ENCODE measurements around the gene VMAC. TPM values are rescaled to one million over a fixed set of nuclear protein-coding genes. Genes with fewer than 3 reads are reported as not detected.

VMAC gene
- polyA plus RNA-seq, 1 donor (not counting 4 experiments of a cell fraction or from before 2014, with no cell fraction given) = 2.2 TPM

GRCh38 chr19:5914946-5915781 is 10.5 kb downstream of the VMAC start:
- Histone ChIP-seq H3K9me1 (ENCODE audit: control insufficient read depth, extremely low read depth, insufficient read depth, low read length) (no peaks in the 10 kb centered on the region), H3K36me3 (ENCODE audit: control insufficient read depth in 2 of 2, extremely low read depth in 1 of 2, insufficient read depth in 2 of 2, low read length in 2 of 2) (peaks cover 15 to 18% of the 10 kb centered on the region in 2 experiments), H3K4me3 (ENCODE audit: control insufficient read depth in 2 of 3, extremely low read depth in 1 of 3, insufficient read depth in 2 of 3, low read depth in 1 of 3, low read length in 3 of 3) (no peak overlapping the region), H4K20me1 (ENCODE audit: control insufficient read depth, extremely low read depth, insufficient read depth, low read length) (no peaks in the 10 kb centered on the region), H2AFZ (ENCODE audit: control insufficient read depth, low read length) (no peak overlapping the region), H3K27ac (ENCODE audit: control insufficient read depth, insufficient read depth, low read length) (no peak overlapping the region), H3K4me1 (ENCODE audit: control insufficient read depth, extremely low read depth, insufficient read depth, low read length) (peaks cover 14% of the 10 kb centered on the region), H3K9ac (ENCODE audit: control insufficient read depth, extremely low read depth, insufficient read depth, low read length) (no peak overlapping the region), H3K79me2 (ENCODE audit: control insufficient read depth, insufficient read depth, low read length) (no peaks in the 10 kb centered on the region), H3K27me3 (ENCODE audit: control insufficient read depth, extremely low read depth, insufficient read depth, low read length) (no peaks in the 10 kb centered on the region), H3K9me3 (ENCODE audit: control insufficient read depth, low read depth, low read length) (no peaks in the 10 kb centered on the region), H3K4me2 (ENCODE audit: control insufficient read depth, extremely low read depth, insufficient read depth, low read depth, low read length) (no peak overlapping the region)
- dilution Hi-C loops (cut with MboI; ENCODE audit: extremely low pct_ligation_motif_present, low sequenced_read_pairs) = no loop called here
- TF ChIP-seq CTCF (optimal IDR thresholded peaks at IDR 0.05 in 1 of 3, IDR thresholded peaks at IDR 0.05 in 1 of 3, conservative IDR thresholded peaks at IDR 0.05 in 1 of 3; ENCODE audit: extremely low read depth in 1 of 3, insufficient read depth in 2 of 3, low read length in 3 of 3) (no peak), EZH2 (IDR thresholded peaks at IDR 0.05; ENCODE audit: low read length) (no peak)
- no peak for FAIRE-seq
- no peak for DNase-seq (ENCODE audit: low read depth, low spot score)

- Histone ChIP-seq H3K27me3 (ENCODE audit: control insufficient read depth, extremely low read depth, insufficient read depth, low read length) (no peaks in the 10 kb centered on the region), H3K79me2 (ENCODE audit: control insufficient read depth, insufficient read depth, low read length) (no peaks in the 10 kb centered on the region), H3K4me1 (ENCODE audit: control insufficient read depth, extremely low read depth, insufficient read depth, low read length) (peaks cover 11% of the 10 kb centered on the region), H3K36me3 (ENCODE audit: control insufficient read depth in 2 of 2, extremely low read depth in 1 of 2, insufficient read depth in 2 of 2, low read length in 2 of 2) (peaks cover 15 to 21% of the 10 kb centered on the region in 2 experiments), H3K9me1 (ENCODE audit: control insufficient read depth, extremely low read depth, insufficient read depth, low read length) (no peaks in the 10 kb centered on the region), H4K20me1 (ENCODE audit: control insufficient read depth, extremely low read depth, insufficient read depth, low read length) (no peaks in the 10 kb centered on the region), H2AFZ (ENCODE audit: control insufficient read depth, low read length) (no peak overlapping the region), H3K9ac (ENCODE audit: control insufficient read depth, extremely low read depth, insufficient read depth, low read length) (no peak overlapping the region), H3K9me3 (ENCODE audit: control insufficient read depth, low read depth, low read length) (no peaks in the 10 kb centered on the region), H3K27ac (ENCODE audit: control insufficient read depth, insufficient read depth, low read length) (no peak overlapping the region), H3K4me2 (ENCODE audit: control insufficient read depth, extremely low read depth, insufficient read depth, low read depth, low read length) (no peak overlapping the region), H3K4me3 (ENCODE audit: control insufficient read depth in 2 of 3, extremely low read depth in 1 of 3, insufficient read depth in 2 of 3, low read depth in 1 of 3, low read length in 3 of 3) (no peak overlapping the region)
- no peak for FAIRE-seq
- TF ChIP-seq EZH2 (IDR thresholded peaks at IDR 0.05; ENCODE audit: low read length) (no peak), CTCF (optimal IDR thresholded peaks at IDR 0.05 in 1 of 3, IDR thresholded peaks at IDR 0.05 in 1 of 3, conservative IDR thresholded peaks at IDR 0.05 in 1 of 3; ENCODE audit: extremely low read depth in 1 of 3, insufficient read depth in 2 of 3, low read length in 3 of 3) (no peak)
- no peak for DNase-seq (ENCODE audit: low read depth, low spot score)
- dilution Hi-C loops (cut with MboI; ENCODE audit: extremely low pct_ligation_motif_present, low sequenced_read_pairs) = no loop called here
These were observed 11.1 kb downstream of the VMAC start for GRCh38 chr19:5915782-5916165.
